ENCODE data around the gene CD33.

DNA sequence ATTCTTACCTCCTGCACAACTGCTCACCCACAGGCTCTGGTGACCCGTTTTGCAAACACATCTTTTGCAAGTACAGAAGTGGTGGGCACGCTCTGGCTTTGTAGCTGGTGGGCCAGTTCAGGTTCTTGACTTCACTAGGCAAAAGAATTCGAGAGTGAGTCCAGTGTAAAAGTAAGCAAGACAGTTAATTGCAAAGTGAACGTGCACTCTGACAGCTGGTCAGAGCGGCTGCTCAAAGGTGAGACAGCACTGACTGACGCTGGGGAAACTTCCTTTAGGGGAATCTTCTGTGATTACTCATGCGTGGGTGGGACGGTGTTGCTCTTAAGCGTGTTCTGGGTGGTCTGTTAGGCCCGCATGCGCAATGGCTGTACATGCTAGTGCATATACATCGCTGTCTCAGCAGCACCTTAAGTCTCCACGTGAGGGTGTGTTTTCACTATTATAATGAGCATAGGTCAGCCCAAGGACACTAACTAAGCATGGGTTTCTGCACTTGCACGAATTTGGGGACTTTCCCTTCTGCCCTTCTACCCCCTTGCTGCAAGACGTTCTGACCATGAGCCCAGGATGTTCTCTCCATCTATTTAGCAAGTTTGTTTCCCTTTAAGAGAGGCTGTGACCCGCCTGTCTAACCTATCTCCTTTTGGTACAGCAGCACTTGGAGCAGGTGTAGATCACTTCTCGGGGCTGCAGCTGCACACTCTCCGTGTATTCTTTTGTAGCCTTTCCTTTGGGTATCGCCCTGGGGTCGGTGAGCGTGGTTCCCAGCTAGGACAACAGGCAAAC lies 30.2 kb upstream of the CD33 start:
- TF ChIP-seq POLR2AphosphoS5 (IDR thresholded peaks at IDR 0.05; ENCODE audit: borderline replicate concordance, low read depth, low read length) (no peak), EZH2 (IDR thresholded peaks at IDR 0.05) (no peak), FOXP2 (optimal IDR thresholded peaks at IDR 0.05; ENCODE audit: control extremely low read depth, extremely low read length, insufficient read depth) (no peak)

Data from SK-N-MC (cell line).